Activated T-helper 2 cell treated with anti-CD3 and anti-CD28 coated beads, Interferon-gamma antibody, Interleukin-2, Interleukin-4, amounts not matched to agents 10 μg/mL and 5 μg/mL and 100 μg/mL, durations not matched to agents 14 hours and 24 hours and 36 hours (primary cell): ENCODE measurements around the gene IQGAP2. TPM values are rescaled to one million over a fixed set of nuclear protein-coding genes. Genes with fewer than 3 reads are reported as not detected.

Experiments
- DNase-seq: peaks from one replicate; pipeline ENCODE4 v3.0.0; 2021; ENCODE audit warnings: low spot score
- H3K27ac Mint-ChIP-seq: one replicate; pipeline ENCODE4 v1.8.0; 2021; ENCODE audit warnings: mixed read lengths
- H3K27me3 Mint-ChIP-seq: one replicate; pipeline ENCODE4 v1.8.0; 2021; ENCODE audit warnings: low read depth, mixed read lengths
- H3K36me3 Mint-ChIP-seq: one replicate; pipeline ENCODE4 v1.8.0; 2021; ENCODE audit warnings: low read depth, mixed read lengths
- H3K4me1 Mint-ChIP-seq: one replicate; pipeline ENCODE4 v1.8.0; 2021; ENCODE audit warnings: low read depth, mixed read lengths
- H3K4me3 Mint-ChIP-seq: one replicate; pipeline ENCODE4 v1.8.0; 2021; ENCODE audit warnings: low read depth, mild to moderate bottlenecking, moderate library complexity, mixed read lengths
- H3K9me3 Mint-ChIP-seq: one replicate; pipeline ENCODE4 v1.8.0; 2021; ENCODE audit warnings: mixed read lengths
- intact Hi-C: fragments of 100-400 bp; cut with micrococcal nuclease; formaldehyde crosslinking; loops from one replicate; pipeline ENCODE4 v1.15.1; 2023
- total RNA-seq: library from RNA; stranded (reverse); gene quantifications from 2 replicates; pipeline ENCODE4 v1.2.3, GENCODE V29; 2022

IQGAP2 gene
- total RNA-seq, 1 donor from 2014 or later = 28.3 TPM

GRCh38 chr5:76529464-76530344 is 126.6 kb downstream of the IQGAP2 start:
- peaks cover 42% of the 10 kb centered on the region for H3K4me1 Mint-ChIP-seq
- H3K36me3 Mint-ChIP-seq = peaks cover 9% of the 10 kb centered on the region
- H3K9me3 Mint-ChIP-seq = no peaks in the 10 kb centered on the region
- H3K27me3 Mint-ChIP-seq = no peaks in the 10 kb centered on the region
- no peak overlapping the region for H3K4me3 Mint-ChIP-seq
- DNase-seq = no peak
- intact Hi-C loops = loop anchor here (2.0 kb wide), 1 partner anchor 13 kb away; no protein-coding TSS in a partner anchor
- H3K27ac Mint-ChIP-seq = no peak overlapping the region

GRCh38 chr5:76532052-76532451 is 129.0 kb downstream of the IQGAP2 start:
- intact Hi-C loops = no loop called here
- H3K9me3 Mint-ChIP-seq = no peaks in the 10 kb centered on the region
- DNase-seq = no peak
- no peak overlapping the region for H3K27ac Mint-ChIP-seq
- no peaks in the 10 kb centered on the region for H3K27me3 Mint-ChIP-seq
- H3K4me1 Mint-ChIP-seq = peaks cover 29% of the 10 kb centered on the region
- no peak overlapping the region for H3K4me3 Mint-ChIP-seq
- peaks cover 13% of the 10 kb centered on the region for H3K36me3 Mint-ChIP-seq

- intact Hi-C loops = no loop called here
- Mint-ChIP-seq H3K27me3 (no peaks in the 10 kb centered on the region), H3K27ac (no peak overlapping the region), H3K36me3 (peaks cover 20% of the 10 kb centered on the region), H3K4me1 (peaks cover 27% of the 10 kb centered on the region), H3K9me3 (no peaks in the 10 kb centered on the region), H3K4me3 (no peak overlapping the region)
- no peak for DNase-seq
Measured at GRCh38 chr5:76532973-76533372, 129.9 kb downstream of the IQGAP2 start.

- Mint-ChIP-seq H3K4me1 (peaks cover 29% of the 10 kb centered on the region), H3K4me3 (no peak overlapping the region), H3K9me3 (no peaks in the 10 kb centered on the region), H3K27ac (no peak overlapping the region), H3K27me3 (no peaks in the 10 kb centered on the region), H3K36me3 (peaks cover 26% of the 10 kb centered on the region)
- intact Hi-C loops = no loop called here
- no peak for DNase-seq
Measured at GRCh38 chr5:76535577-76535976, 132.5 kb downstream of the IQGAP2 start.

GRCh38 chr5:76537073-76537543 is 134.0 kb downstream of the IQGAP2 start:
- H3K4me3 Mint-ChIP-seq = no peak overlapping the region
- H3K9me3 Mint-ChIP-seq = no peaks in the 10 kb centered on the region
- peaks cover 38% of the 10 kb centered on the region for H3K4me1 Mint-ChIP-seq
- intact Hi-C loops = no loop called here
- H3K36me3 Mint-ChIP-seq = peaks cover 21% of the 10 kb centered on the region
- no peak overlapping the region for H3K27ac Mint-ChIP-seq
- H3K27me3 Mint-ChIP-seq = no peaks in the 10 kb centered on the region
- no peak for DNase-seq

GRCh38 chr5:76542241-76542640 is 139.2 kb downstream of the IQGAP2 start:
- no peaks in the 10 kb centered on the region for H3K9me3 Mint-ChIP-seq
- H3K4me1 Mint-ChIP-seq = peaks cover 74% of the 10 kb centered on the region
- peaks cover 11% of the 10 kb centered on the region for H3K36me3 Mint-ChIP-seq
- peak overlapping the region; percentile 90 for H3K27ac Mint-ChIP-seq
- intact Hi-C loops = loop anchor here (2.0 to 10.0 kb wide), 3 partner anchors 13 to 977 kb away; partner anchors contain the start of gene POC5
- DNase-seq = no peak
- H3K4me3 Mint-ChIP-seq = no peak overlapping the region
- H3K27me3 Mint-ChIP-seq = no peaks in the 10 kb centered on the region

- H3K9me3 Mint-ChIP-seq = no peaks in the 10 kb centered on the region
- peaks cover 5% of the 10 kb centered on the region for H3K36me3 Mint-ChIP-seq
- peak overlapping the region; percentile 90 for H3K27ac Mint-ChIP-seq
- H3K4me3 Mint-ChIP-seq = peak overlapping the region; percentile 75
- peak; percentile 60 for DNase-seq
- peaks cover 78% of the 10 kb centered on the region for H3K4me1 Mint-ChIP-seq
- H3K27me3 Mint-ChIP-seq = no peaks in the 10 kb centered on the region
- intact Hi-C loops = loop anchor here (1.0 to 10.0 kb wide), 5 partner anchors 14 to 978 kb away; partner anchors contain the start of gene POC5
Measured at GRCh38 chr5:76542887-76543690, 140.0 kb downstream of the IQGAP2 start.

GRCh38 chr5:76544268-76544926 is 141.3 kb downstream of the IQGAP2 start:
- no peaks in the 10 kb centered on the region for H3K9me3 Mint-ChIP-seq
- H3K27ac Mint-ChIP-seq = peak overlapping the region; percentile 90
- H3K4me3 Mint-ChIP-seq = peak overlapping the region; percentile 75
- intact Hi-C loops = loop anchor here (10.0 kb wide), 2 partner anchors 830 to 980 kb away; partner anchors contain the start of gene POC5
- DNase-seq = peak; percentile 33
- H3K4me1 Mint-ChIP-seq = peaks cover 83% of the 10 kb centered on the region
- H3K36me3 Mint-ChIP-seq = no peaks in the 10 kb centered on the region
- H3K27me3 Mint-ChIP-seq = no peaks in the 10 kb centered on the region

GRCh38 chr5:76545184-76545583 is 142.1 kb downstream of the IQGAP2 start:
- intact Hi-C loops = loop anchor here (10.0 kb wide), 2 partner anchors 830 to 980 kb away; partner anchors contain the start of gene POC5
- H3K27ac Mint-ChIP-seq = no peak overlapping the region
- H3K4me3 Mint-ChIP-seq = no peak overlapping the region
- no peak for DNase-seq
- no peaks in the 10 kb centered on the region for H3K27me3 Mint-ChIP-seq
- H3K9me3 Mint-ChIP-seq = no peaks in the 10 kb centered on the region
- H3K36me3 Mint-ChIP-seq = peaks cover 5% of the 10 kb centered on the region
- peaks cover 87% of the 10 kb centered on the region for H3K4me1 Mint-ChIP-seq

GRCh38 chr5:76546497-76547102 is 143.5 kb downstream of the IQGAP2 start:
- Mint-ChIP-seq H3K9me3 (no peaks in the 10 kb centered on the region), H3K27ac (peak overlapping the region; percentile 90), H3K36me3 (peaks cover 5% of the 10 kb centered on the region), H3K4me1 (peaks cover 76% of the 10 kb centered on the region), H3K4me3 (peak overlapping the region; percentile 74), H3K27me3 (no peaks in the 10 kb centered on the region)
- no peak for DNase-seq
- intact Hi-C loops = loop anchor here (1.0 to 10.0 kb wide), 8 partner anchors 25 to 982 kb away; partner anchors contain the start of gene POC5

- Mint-ChIP-seq H3K9me3 (no peaks in the 10 kb centered on the region), H3K4me1 (peaks cover 68% of the 10 kb centered on the region)
Measured at GRCh38 chr5:76547242-76547890, 144.3 kb downstream of the IQGAP2 start.

More at GRCh38 chr5:76547242-76547890, 144.3 kb downstream of the IQGAP2 start:
- H3K4me3 Mint-ChIP-seq = peak overlapping the region; percentile 74
- peaks cover 9% of the 10 kb centered on the region for H3K36me3 Mint-ChIP-seq
- no peaks in the 10 kb centered on the region for H3K27me3 Mint-ChIP-seq
- peak; percentile 54 for DNase-seq
- intact Hi-C loops = loop anchor here (1.0 to 10.0 kb wide), 8 partner anchors 26 to 983 kb away; partner anchors contain the start of gene POC5
- peak overlapping the region; percentile 90 for H3K27ac Mint-ChIP-seq
